ENCODE measurements around the gene CLDN8. TPM values are rescaled to one million over a fixed set of nuclear protein-coding genes. Genes with fewer than 3 reads are reported as not detected.

Gene CLDN8
- total and polyA plus RNA-seq, 12 donors, result not detected

DNA sequence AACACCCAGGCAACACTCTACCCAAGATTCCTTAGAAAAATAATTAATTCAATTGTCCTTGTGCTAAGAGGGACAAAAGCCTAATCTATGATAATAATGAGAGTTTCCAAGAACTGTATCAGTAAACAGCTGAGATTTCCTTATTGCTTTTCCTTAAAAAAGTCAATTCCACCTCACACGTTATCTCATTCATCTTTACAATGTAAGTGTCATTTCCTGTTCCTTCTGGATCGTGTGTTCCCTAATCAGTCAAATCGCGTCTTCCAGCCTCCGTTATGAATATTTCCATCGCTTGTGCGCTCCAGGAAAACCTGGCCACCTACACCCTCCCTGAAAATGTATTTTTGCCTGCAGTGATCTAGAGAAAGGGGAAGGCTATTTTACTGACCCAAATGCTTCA is 25.3 kb downstream of the CLDN8 start:
- TF ChIP-seq, protein P1, sequence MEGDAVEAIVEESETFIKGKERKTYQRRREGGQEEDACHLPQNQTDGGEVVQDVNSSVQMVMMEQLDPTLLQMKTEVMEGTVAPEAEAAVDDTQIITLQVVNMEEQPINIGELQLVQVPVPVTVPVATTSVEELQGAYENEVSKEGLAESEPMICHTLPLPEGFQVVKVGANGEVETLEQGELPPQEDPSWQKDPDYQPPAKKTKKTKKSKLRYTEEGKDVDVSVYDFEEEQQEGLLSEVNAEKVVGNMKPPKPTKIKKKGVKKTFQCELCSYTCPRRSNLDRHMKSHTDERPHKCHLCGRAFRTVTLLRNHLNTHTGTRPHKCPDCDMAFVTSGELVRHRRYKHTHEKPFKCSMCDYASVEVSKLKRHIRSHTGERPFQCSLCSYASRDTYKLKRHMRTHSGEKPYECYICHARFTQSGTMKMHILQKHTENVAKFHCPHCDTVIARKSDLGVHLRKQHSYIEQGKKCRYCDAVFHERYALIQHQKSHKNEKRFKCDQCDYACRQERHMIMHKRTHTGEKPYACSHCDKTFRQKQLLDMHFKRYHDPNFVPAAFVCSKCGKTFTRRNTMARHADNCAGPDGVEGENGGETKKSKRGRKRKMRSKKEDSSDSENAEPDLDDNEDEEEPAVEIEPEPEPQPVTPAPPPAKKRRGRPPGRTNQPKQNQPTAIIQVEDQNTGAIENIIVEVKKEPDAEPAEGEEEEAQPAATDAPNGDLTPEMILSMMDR (IDR thresholded peaks at IDR 0.05), result no peak
- 65 to 69% methylated on average over 7 of the region's 7 CpGs for WGBS, 2 donors

DNA sequence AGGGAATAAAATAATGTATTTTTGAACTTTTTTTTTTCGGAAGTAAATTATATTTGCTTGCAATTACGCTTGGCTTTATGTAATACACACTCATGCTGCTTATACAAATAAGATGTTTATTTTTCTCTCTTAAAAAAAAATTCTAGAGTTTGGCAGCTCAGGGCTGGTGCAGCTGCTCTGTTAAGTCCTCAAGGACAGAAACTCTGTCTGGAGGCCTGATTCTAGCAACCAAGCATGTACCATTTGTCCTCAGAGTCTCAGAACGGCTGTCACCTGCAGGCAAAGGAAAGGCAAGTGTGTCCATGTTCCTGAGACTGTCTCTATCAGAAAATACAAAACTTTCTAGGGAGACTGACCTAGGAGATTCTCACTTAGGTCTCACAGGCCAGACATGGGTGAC is 26.1 kb downstream of the CLDN8 start:
- Histone ChIP-seq H3K4me3 (no peak overlapping the region), H3K27ac (no peak overlapping the region), H3K4me1 (no peaks in the 10 kb centered on the region), H3K9me3 (no peaks in the 10 kb centered on the region), H3K27me3 (peaks cover 0 to 7% (median 0%) of the 10 kb centered on the region in 7 donors), H3K36me3 (no peaks in the 10 kb centered on the region)
- intact Hi-C loops (cut with DNase I), result no loop called here
- TF ChIP-seq, protein P1 (IDR thresholded peaks at IDR 0.05), result no peak
- DNase-seq, result no peak
- no peak for ATAC-seq
- 70 to 74% methylated on average over 3 of the region's 3 CpGs for WGBS, 2 donors

More for the DNA sequence above, 25.3 kb downstream of the CLDN8 start:
- intact Hi-C loops (cut with DNase I), result no loop called here
- Histone ChIP-seq H3K4me3 (no peak overlapping the region), H3K9me3 (no peaks in the 10 kb centered on the region), H3K4me1 (no peaks in the 10 kb centered on the region), H3K27me3 (peaks cover 0 to 7% (median 0%) of the 10 kb centered on the region in 7 donors), H3K36me3 (no peaks in the 10 kb centered on the region), H3K27ac (no peak overlapping the region)
- DNase-seq, result no peak
- ATAC-seq, result no peak

DNA sequence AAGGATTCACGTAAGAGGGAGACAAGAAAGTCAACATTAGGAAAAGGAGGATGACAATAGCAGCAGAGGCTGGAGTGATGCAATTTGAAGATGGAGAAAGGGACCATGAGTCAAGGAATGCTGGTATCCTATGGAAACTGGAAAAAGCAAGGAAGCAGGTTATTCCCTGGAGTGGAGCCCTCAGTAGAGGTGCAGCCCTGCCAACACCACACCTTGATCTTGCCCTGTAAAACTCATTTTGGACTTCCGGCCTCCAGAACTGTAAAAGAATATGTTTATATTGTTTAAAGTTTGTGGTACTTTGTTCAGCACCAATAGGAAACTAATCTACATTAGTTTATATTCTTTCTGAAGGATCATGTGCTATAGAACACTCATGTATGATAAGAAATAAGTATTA is 29.7 kb downstream of the CLDN8 start:
- no peak for DNase-seq
- intact Hi-C loops (cut with DNase I), result no loop called here
- TF ChIP-seq, protein P1 (IDR thresholded peaks at IDR 0.05), result no peak

DNA sequence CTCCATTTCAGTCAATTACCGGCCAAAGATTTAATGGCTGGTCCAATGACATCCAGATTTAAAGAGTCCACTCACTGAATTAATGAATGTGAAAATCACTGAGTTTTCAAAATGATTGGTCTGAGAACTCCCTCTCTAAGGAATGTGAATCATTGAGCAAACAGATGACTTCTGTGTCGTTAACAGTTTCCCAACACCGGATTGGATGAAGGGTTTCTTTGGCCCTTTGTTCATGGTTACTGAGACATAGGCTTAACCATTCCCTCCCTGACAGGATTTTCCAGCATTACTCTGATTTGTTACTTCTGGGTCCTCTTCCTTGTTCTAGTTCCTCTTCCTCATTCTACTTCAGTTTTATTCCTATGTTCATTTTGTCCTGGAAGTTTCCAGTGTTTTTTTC is 47.8 kb downstream of the CLDN8 start:
- Histone ChIP-seq H3K4me1 (no peaks in the 10 kb centered on the region), H3K36me3 (no peaks in the 10 kb centered on the region), H3K27me3 (peaks cover 0 to 7% (median 0%) of the 10 kb centered on the region in 7 donors), H3K27ac (no peak overlapping the region), H3K4me3 (no peak overlapping the region), H3K9me3 (no peaks in the 10 kb centered on the region)
- intact Hi-C loops (cut with DNase I), result no loop called here
- TF ChIP-seq, protein P1 (IDR thresholded peaks at IDR 0.05), result no peak
- DNase-seq (no peak), ATAC-seq (no peak)
- 79 to 81% methylated on average over 3 of the region's 3 CpGs for WGBS, 2 donors

More for the DNA sequence above, 29.7 kb downstream of the CLDN8 start:
- no peak overlapping the region for H3K4me3 ChIP-seq
- no peak overlapping the region for H3K27ac ChIP-seq
- H3K4me1 ChIP-seq, result no peaks in the 10 kb centered on the region
- no peaks in the 10 kb centered on the region for H3K36me3 ChIP-seq
- H3K9me3 ChIP-seq, result no peaks in the 10 kb centered on the region
- peaks cover 0 to 4% (median 0%) of the 10 kb centered on the region in 7 donors for H3K27me3 ChIP-seq
- no peak for ATAC-seq
- WGBS, 2 donors, result 88 to 91% methylated on average over 2 of the region's 2 CpGs
